ENCODE measurements around the gene ZKSCAN5.
A peak's percentile ranks its signal among the peaks of the same experiment; 100 is the strongest.

The ZKSCAN5 gene

GRCh38 chr7:99504603-99505323 is at the start of gene ZKSCAN5:
TSS of gene ZKSCAN5 (plus strand) at chr7:99504662. CDS start at chr7:99506045, 1,383 bp downstream.
- DNase-seq: peak; percentile 86

- DNase-seq: no peak
Observed at GRCh38 chr7:99455874-99456273, 48.6 kb upstream of the ZKSCAN5 start.

GRCh38 chr7:99456288-99456687 is 48.2 kb upstream of the ZKSCAN5 start:
- DNase-seq: no peak

- no peak for DNase-seq
Observed at GRCh38 chr7:99457050-99457649, 47.3 kb upstream of the ZKSCAN5 start.

GRCh38 chr7:99457650-99458493 is 46.6 kb upstream of the ZKSCAN5 start:
- DNase-seq: no peak

GRCh38 chr7:99459087-99459486 is 45.4 kb upstream of the ZKSCAN5 start:
- DNase-seq: no peak

GRCh38 chr7:99460651-99461050 is 43.8 kb upstream of the ZKSCAN5 start:
- no peak for DNase-seq

GRCh38 chr7:99461221-99461620 is 43.2 kb upstream of the ZKSCAN5 start:
- DNase-seq: no peak

- no peak for DNase-seq
Observed at GRCh38 chr7:99465421-99465768, 39.1 kb upstream of the ZKSCAN5 start.

GRCh38 chr7:99468336-99468918 is 36.0 kb upstream of the ZKSCAN5 start:
- no peak for DNase-seq

GRCh38 chr7:99469381-99470065 is 34.9 kb upstream of the ZKSCAN5 start:
- DNase-seq: no peak

GRCh38 chr7:99472561-99473314 is 31.7 kb upstream of the ZKSCAN5 start, which contains the start of gene ZNF789:
TSS of gene ZNF789 (plus strand) at chr7:99472890. CDS start at chr7:99476457, 3,567 bp downstream.
- DNase-seq: peak; percentile 59

- no peak for DNase-seq
Observed at GRCh38 chr7:99473315-99473596, 31.2 kb upstream of the ZKSCAN5 start.

- no peak for DNase-seq
Observed at GRCh38 chr7:99476107-99476506, 28.4 kb upstream of the ZKSCAN5 start.

- DNase-seq: no peak
Observed at GRCh38 chr7:99478464-99479440, 25.7 kb upstream of the ZKSCAN5 start.

- no peak for DNase-seq
Observed at GRCh38 chr7:99485094-99485493, 19.4 kb upstream of the ZKSCAN5 start.

- DNase-seq: no peak
Observed at GRCh38 chr7:99489235-99489634, 15.2 kb upstream of the ZKSCAN5 start.

GRCh38 chr7:99490878-99491277 is 13.6 kb upstream of the ZKSCAN5 start:
- no peak for DNase-seq

GRCh38 chr7:99493823-99494222 is 10.6 kb upstream of the ZKSCAN5 start:
- DNase-seq: no peak

- DNase-seq: no peak
Observed at GRCh38 chr7:99497766-99498545, 6.5 kb upstream of the ZKSCAN5 start.

Data from NCI-H524 treated with DMSO at 0.1 percent for 48 hours (cell line).